Panc1 (cell line): Measurements from ENCODE around the gene FMNL3.
"Not testable (repeated sequence)": the region's sequence is repeated elsewhere in the genome, so short reads cannot be mapped to it uniquely, and the experiment has no call there.

ENCODE experiments used
- POLR2AphosphoS5 ChIP-seq: IDR thresholded peaks from 2 replicates; pipeline ENCODE4 v1.6.1; 2012; ENCODE audit warnings: mild to moderate bottlenecking, low read depth, low read length, moderate library complexity
- REST ChIP-seq, 2 experiments: IDR thresholded peaks; 2 replicates each; pipeline ENCODE4 v1.6.1; 2011 to 2012; ENCODE audit warnings: low read depth in 2 of 2, control low read depth in 1 of 2, low read length in 1 of 2, mild to moderate bottlenecking in 1 of 2, moderate library complexity in 1 of 2; ENCODE audit not compliant: insufficient read depth in 1 of 2
- SIN3A ChIP-seq: IDR thresholded peaks from 2 replicates; pipeline ENCODE4 v1.6.1; 2012; ENCODE audit warnings: low read depth, mild to moderate bottlenecking, low read length, moderate library complexity, borderline replicate concordance; ENCODE audit not compliant: insufficient read depth
- TF ChIP-seq, protein P1 (sequence below): fragments of 450-650 bp; IDR thresholded peaks from 2 replicates; pipeline ENCODE4 v1.5.1; 2017; ENCODE audit warnings: mild to moderate bottlenecking

DNA sequence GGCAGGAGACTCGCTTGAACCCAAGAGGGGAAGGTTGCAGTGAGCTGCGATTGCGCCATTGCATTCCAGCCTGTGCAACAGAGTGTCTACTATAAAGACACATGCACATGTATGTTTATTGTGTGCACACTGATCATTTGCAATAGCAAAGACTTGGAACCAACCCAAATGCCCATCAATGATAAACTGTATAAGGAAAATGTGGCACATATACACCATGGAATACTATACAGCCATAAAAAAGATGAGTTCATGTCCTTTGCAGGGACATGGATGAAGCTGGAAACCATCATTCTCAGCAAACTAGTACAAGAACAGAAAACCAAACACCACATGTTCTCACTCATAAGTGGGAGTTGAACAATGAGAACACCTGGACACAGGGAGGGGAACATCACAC, 6.7 kb upstream of the FMNL3 start:
- TF ChIP-seq REST (IDR thresholded peaks at IDR 0.05; ENCODE audit: insufficient read depth in 1 of 2, low read depth in 2 of 2, low read length in 1 of 2); POLR2AphosphoS5; SIN3A: not testable (repeated sequence)
- TF ChIP-seq, protein P1, sequence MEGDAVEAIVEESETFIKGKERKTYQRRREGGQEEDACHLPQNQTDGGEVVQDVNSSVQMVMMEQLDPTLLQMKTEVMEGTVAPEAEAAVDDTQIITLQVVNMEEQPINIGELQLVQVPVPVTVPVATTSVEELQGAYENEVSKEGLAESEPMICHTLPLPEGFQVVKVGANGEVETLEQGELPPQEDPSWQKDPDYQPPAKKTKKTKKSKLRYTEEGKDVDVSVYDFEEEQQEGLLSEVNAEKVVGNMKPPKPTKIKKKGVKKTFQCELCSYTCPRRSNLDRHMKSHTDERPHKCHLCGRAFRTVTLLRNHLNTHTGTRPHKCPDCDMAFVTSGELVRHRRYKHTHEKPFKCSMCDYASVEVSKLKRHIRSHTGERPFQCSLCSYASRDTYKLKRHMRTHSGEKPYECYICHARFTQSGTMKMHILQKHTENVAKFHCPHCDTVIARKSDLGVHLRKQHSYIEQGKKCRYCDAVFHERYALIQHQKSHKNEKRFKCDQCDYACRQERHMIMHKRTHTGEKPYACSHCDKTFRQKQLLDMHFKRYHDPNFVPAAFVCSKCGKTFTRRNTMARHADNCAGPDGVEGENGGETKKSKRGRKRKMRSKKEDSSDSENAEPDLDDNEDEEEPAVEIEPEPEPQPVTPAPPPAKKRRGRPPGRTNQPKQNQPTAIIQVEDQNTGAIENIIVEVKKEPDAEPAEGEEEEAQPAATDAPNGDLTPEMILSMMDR = not testable (repeated sequence)
